Endothelial cell of umbilical vein (primary cell): ENCODE measurements around the gene CELA1. TPM values are rescaled to one million over a fixed set of nuclear protein-coding genes. Genes with fewer than 3 reads are reported as not detected.

Source experiments
- BruUV-seq: library from RNA; stranded (reverse); fragments of 400-500 nt; replicated peaks from 2 replicates; lab custom pipeline; 2021; lab: Mats Ljungman, UMichigan
- CTCF ChIA-PET: fragments of 300-600, 350-600 bp; sonication (Branson Sonifier 250); formaldehyde crosslinking; loops from one replicate; lab custom pipeline; 2021; ENCODE audit warnings: antibody characterized with exemption, inconsistent platforms; lab: Charles Lee
- POLR2A ChIA-PET: fragments of 300-600, 350-600 bp; sonication (Branson Sonifier 250); formaldehyde crosslinking; loops from one replicate; lab custom pipeline; 2021; ENCODE audit warnings: antibody characterized with exemption, inconsistent platforms; lab: Charles Lee
- DNase-seq: peaks from one replicate; pipeline ENCODE4 v3.0.0-alpha.2; 2011; ENCODE audit warnings: low read depth, low spot score
- FAIRE-seq: peaks from 2 replicates; lab custom pipeline; 2011; peaks lifted over from hg19 to GRCh38; lab: Jason Lieb, UNC
- H2AFZ ChIP-seq: 2 replicates; pipeline ENCODE4 v1.6.0; 2012; ENCODE audit warnings: low read depth, low read length, control low read depth, inconsistent platforms
- H3K27ac ChIP-seq: 2 replicates; pipeline ENCODE4 v1.5.1; 2011; ENCODE audit warnings: low read depth, mild to moderate bottlenecking, control low read depth, low read length, moderate library complexity; ENCODE audit not compliant: insufficient read depth
- H3K27me3 ChIP-seq, 2 experiments: 2 replicates each; pipeline versions ENCODE4 v1.6.0 to v1.6.1; 2011; ENCODE audit warnings: low read length in 2 of 2, mixed read lengths in 1 of 2; ENCODE audit not compliant: control insufficient read depth in 2 of 2, insufficient read depth in 2 of 2
- H3K36me3 ChIP-seq, 2 experiments: 2 replicates in 1 of 2; 3 replicates in 1 of 2; pipeline ENCODE4 v1.5.1; 2011; ENCODE audit warnings: low read length in 2 of 2, mild to moderate bottlenecking in 1 of 2, moderate library complexity in 1 of 2; ENCODE audit not compliant: control insufficient read depth in 2 of 2, insufficient read depth in 2 of 2; ENCODE audit errors: extremely low read depth in 1 of 2
- H3K4me1 ChIP-seq: 3 replicates; pipeline ENCODE4 v1.5.1; 2011; ENCODE audit warnings: mild to moderate bottlenecking, low read length; ENCODE audit not compliant: control insufficient read depth, insufficient read depth; ENCODE audit errors: extremely low read depth
- H3K4me2 ChIP-seq: 2 replicates; pipeline ENCODE4 v1.6.1; 2011; ENCODE audit warnings: low read length, control low read depth, mixed read lengths; ENCODE audit not compliant: insufficient read depth
- H3K4me3 ChIP-seq, 3 experiments: fragments of 200-600 bp in 1 of 3; sonication (generic), shearing (Covaris generic) in 1 of 3; replicated peaks in 1 of 3; 2 replicates each; pipeline ENCODE4 v1.5.1; 2011 to 2016; ENCODE audit warnings: control low read depth in 3 of 3, low read length in 3 of 3, mild to moderate bottlenecking in 2 of 3, inconsistent platforms in 1 of 3, low read depth in 1 of 3, moderate library complexity in 1 of 3; ENCODE audit not compliant: insufficient read depth in 1 of 3
- H3K79me2 ChIP-seq: 2 replicates; pipeline ENCODE4 v1.6.0; 2012; ENCODE audit warnings: low read length, inconsistent platforms; ENCODE audit not compliant: control insufficient read depth, insufficient read depth
- H3K9ac ChIP-seq: replicated peaks from 2 replicates; pipeline ENCODE3; 2011; ENCODE audit warnings: low read length, control low read depth; ENCODE audit not compliant: insufficient read depth; ENCODE audit errors: extremely low read depth
- H3K9me1 ChIP-seq: replicated peaks from 3 replicates; pipeline ENCODE4 v1.6.0; 2011; ENCODE audit warnings: mild to moderate bottlenecking, low read length; ENCODE audit not compliant: control insufficient read depth, insufficient read depth; ENCODE audit errors: extremely low read depth
- H3K9me3 ChIP-seq: replicated peaks from 2 replicates; pipeline ENCODE4 v1.5.1; 2012; ENCODE audit warnings: low read length, inconsistent platforms; ENCODE audit not compliant: control insufficient read depth, insufficient read depth
- H4K20me1 ChIP-seq: replicated peaks from 2 replicates; pipeline ENCODE3; 2011; ENCODE audit warnings: mild to moderate bottlenecking, low read length; ENCODE audit not compliant: control insufficient read depth, insufficient read depth; ENCODE audit errors: extremely low read depth
- EZH2 ChIP-seq: IDR thresholded peaks from 2 replicates; pipeline ENCODE4 v1.6.1; 2012; ENCODE audit warnings: borderline replicate concordance, low read depth, mild to moderate bottlenecking, moderate library complexity, low read length, inconsistent platforms; ENCODE audit not compliant: severe bottlenecking
- FOS ChIP-seq: IDR thresholded peaks from 2 replicates; pipeline ENCODE4 v1.6.1; 2011; ENCODE audit warnings: mild to moderate bottlenecking, low read length, moderate library complexity, borderline replicate concordance; ENCODE audit not compliant: insufficient read depth
- GATA2 ChIP-seq: IDR thresholded peaks from 2 replicates; pipeline ENCODE4 v1.7.0; 2011; ENCODE audit warnings: low read depth, mild to moderate bottlenecking, moderate library complexity, mixed read lengths, low read length; ENCODE audit not compliant: insufficient read length, insufficient read depth
- POLR2A ChIP-seq: IDR thresholded peaks from 2 replicates; pipeline ENCODE4 v1.6.1; 2012; ENCODE audit warnings: low read depth, mild to moderate bottlenecking, control low read depth, low read length
- POLR2AphosphoS5 ChIP-seq: IDR thresholded peaks from 2 replicates; pipeline ENCODE4 v1.6.1; 2012; ENCODE audit warnings: low read depth, mild to moderate bottlenecking, control low read depth, low read length, moderate library complexity; ENCODE audit not compliant: insufficient read depth
- dilution Hi-C: fragments of 300-500 bp; cut with MboI; formaldehyde crosslinking; loops from one replicate; pipeline ENCODE4 v1.15.0; 2019; ENCODE audit warnings: low sequenced_read_pairs; ENCODE audit not compliant: extremely low pct_ligation_motif_present
- intact Hi-C: fragments of 100-400 bp; cut with micrococcal nuclease; formaldehyde crosslinking; loops from one replicate; pipeline ENCODE4 v1.10.0; 2022
- polyA plus RNA-seq, 4 experiments: library from polyadenylated mRNA; depleted of rRNA in 3 of 4; stranded (reverse) in 3 of 4; unstranded in 1 of 4; fragments of >200 nt; gene quantifications; 2 replicates each; pipeline versions ENCODE4 v1.2.1 to v1.2.3, GENCODE V29; 2011 to 2012; ENCODE audit warnings: missing spikeins in 1 of 4
- total RNA-seq: library from RNA; stranded (reverse); gene quantifications from 2 replicates; pipeline ENCODE4 v1.2.3, GENCODE V29; 2021
- TF ChIP-seq, protein P1 (sequence below): IDR thresholded peaks from 2 replicates; pipeline ENCODE4 v1.6.1; 2011; ENCODE audit not compliant: insufficient read depth, insufficient read length
- TF ChIP-seq, protein P2 (sequence below), 2 donors: IDR thresholded peaks; 1 replicate in 1 of 2; 2 replicates in 1 of 2; pipeline ENCODE4 v1.5.1; 2011; ENCODE audit warnings: low read length in 2 of 2, mild to moderate bottlenecking in 2 of 2, moderate library complexity in 2 of 2, control low read depth in 1 of 2, inconsistent platforms in 1 of 2, low read depth in 1 of 2; ENCODE audit not compliant: insufficient read depth in 1 of 2; ENCODE audit errors: extremely low read depth in 1 of 2

The CELA1 gene
- total and polyA plus RNA-seq, 2 donors (not counting 3 experiments of a cell fraction or from before 2014, with no cell fraction given), result not detected

DNA sequence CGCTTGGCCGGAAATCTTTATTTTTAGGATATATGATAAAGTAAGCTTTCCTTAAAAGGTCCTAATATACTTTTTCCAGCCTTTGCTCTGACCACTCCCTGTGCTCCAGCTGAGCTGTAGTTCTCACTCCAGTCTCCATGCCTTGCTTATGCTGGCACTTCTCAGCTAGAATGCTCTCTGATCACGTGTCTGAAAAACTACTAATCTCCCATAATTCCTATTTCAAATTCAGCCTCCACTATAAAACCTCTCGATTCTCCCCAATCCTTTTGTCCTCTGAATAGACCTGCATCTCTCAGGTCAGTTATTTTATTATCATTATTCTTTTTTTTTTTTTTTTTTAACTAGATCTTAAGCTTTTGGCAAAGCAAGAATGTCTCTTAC, 26.2 kb downstream of the CELA1 start:
- Histone ChIP-seq H3K4me1 (no peaks in the 10 kb centered on the region), H3K4me3 (no peak overlapping the region), H3K9ac (no peak overlapping the region), H3K4me2 (no peak overlapping the region), H3K9me1 (no peaks in the 10 kb centered on the region), H3K36me3 (no peaks in the 10 kb centered on the region), H4K20me1 (no peaks in the 10 kb centered on the region), H2AFZ (no peak overlapping the region), H3K27me3 (peaks cover 0 to 2% of the 10 kb centered on the region in 2 experiments), H3K9me3 (no peaks in the 10 kb centered on the region), H3K79me2 (no peaks in the 10 kb centered on the region), H3K27ac (no peak overlapping the region)
- BruUV-seq, result no TSS peak
- ChIA-PET CTCF (interaction anchor here (1.0 to 2.5 kb wide), 2 partner anchors 12 to 21 kb away, joined by 6 to 14 read pairs; no protein-coding TSS in a partner anchor), POLR2A (interaction anchor here (0.7 kb wide), 1 partner anchor 194 kb away, joined by 5 read pairs; no protein-coding TSS in a partner anchor)
- intact Hi-C loops (no loop called here), dilution Hi-C loops (no loop called here)
- TF ChIP-seq FOS (no peak), POLR2A (no peak), POLR2AphosphoS5 (no peak), EZH2 (no peak), GATA2 (no peak)
- TF ChIP-seq, protein P1, sequence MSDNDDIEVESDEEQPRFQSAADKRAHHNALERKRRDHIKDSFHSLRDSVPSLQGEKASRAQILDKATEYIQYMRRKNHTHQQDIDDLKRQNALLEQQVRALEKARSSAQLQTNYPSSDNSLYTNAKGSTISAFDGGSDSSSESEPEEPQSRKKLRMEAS, result no peak
- TF ChIP-seq, protein P2, sequence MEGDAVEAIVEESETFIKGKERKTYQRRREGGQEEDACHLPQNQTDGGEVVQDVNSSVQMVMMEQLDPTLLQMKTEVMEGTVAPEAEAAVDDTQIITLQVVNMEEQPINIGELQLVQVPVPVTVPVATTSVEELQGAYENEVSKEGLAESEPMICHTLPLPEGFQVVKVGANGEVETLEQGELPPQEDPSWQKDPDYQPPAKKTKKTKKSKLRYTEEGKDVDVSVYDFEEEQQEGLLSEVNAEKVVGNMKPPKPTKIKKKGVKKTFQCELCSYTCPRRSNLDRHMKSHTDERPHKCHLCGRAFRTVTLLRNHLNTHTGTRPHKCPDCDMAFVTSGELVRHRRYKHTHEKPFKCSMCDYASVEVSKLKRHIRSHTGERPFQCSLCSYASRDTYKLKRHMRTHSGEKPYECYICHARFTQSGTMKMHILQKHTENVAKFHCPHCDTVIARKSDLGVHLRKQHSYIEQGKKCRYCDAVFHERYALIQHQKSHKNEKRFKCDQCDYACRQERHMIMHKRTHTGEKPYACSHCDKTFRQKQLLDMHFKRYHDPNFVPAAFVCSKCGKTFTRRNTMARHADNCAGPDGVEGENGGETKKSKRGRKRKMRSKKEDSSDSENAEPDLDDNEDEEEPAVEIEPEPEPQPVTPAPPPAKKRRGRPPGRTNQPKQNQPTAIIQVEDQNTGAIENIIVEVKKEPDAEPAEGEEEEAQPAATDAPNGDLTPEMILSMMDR (IDR thresholded peaks at IDR 0.05; ENCODE audit: extremely low read depth in 1 of 2, insufficient read depth in 1 of 2, low read depth in 1 of 2, low read length in 2 of 2), result no peak
- DNase-seq (no peak), FAIRE-seq (no peak)
